BLaER1 (cell line): ENCODE results near the gene TELO2.

Experiments used
- H3K27ac ChIP-seq: shearing (Covaris generic); formaldehyde crosslinking; 2 replicates; pipeline ENCODE4 v1.8.1; 2022
- H3K27me3 ChIP-seq: shearing (Covaris generic); formaldehyde crosslinking; 2 replicates; pipeline ENCODE4 v1.8.1; 2022
- H3K36me3 ChIP-seq: shearing (Covaris generic); formaldehyde crosslinking; 2 replicates; pipeline ENCODE4 v1.8.1; 2022
- H3K4me1 ChIP-seq: shearing (Covaris generic); formaldehyde crosslinking; 2 replicates; pipeline ENCODE4 v1.8.1; 2022
- H3K4me2 ChIP-seq: shearing (Covaris generic); formaldehyde crosslinking; 2 replicates; pipeline ENCODE4 v1.8.1; 2022
- H3K4me3 ChIP-seq: shearing (Covaris generic); formaldehyde crosslinking; 2 replicates; pipeline ENCODE4 v1.8.1; 2022
- H3K9ac ChIP-seq: shearing (Covaris generic); formaldehyde crosslinking; 2 replicates; pipeline ENCODE4 v1.8.1; 2022
- H3K9me3 ChIP-seq: shearing (Covaris generic); formaldehyde crosslinking; 2 replicates; pipeline ENCODE4 v1.8.1; 2022
- H4K20me1 ChIP-seq: shearing (Covaris generic); formaldehyde crosslinking; 2 replicates; pipeline ENCODE4 v1.8.1; 2022
- Cebpa-rat ChIP-seq: shearing (Covaris generic); IDR thresholded peaks from 2 replicates; pipeline ENCODE4 v1.8.1; 2022

Gene TELO2

DNA sequence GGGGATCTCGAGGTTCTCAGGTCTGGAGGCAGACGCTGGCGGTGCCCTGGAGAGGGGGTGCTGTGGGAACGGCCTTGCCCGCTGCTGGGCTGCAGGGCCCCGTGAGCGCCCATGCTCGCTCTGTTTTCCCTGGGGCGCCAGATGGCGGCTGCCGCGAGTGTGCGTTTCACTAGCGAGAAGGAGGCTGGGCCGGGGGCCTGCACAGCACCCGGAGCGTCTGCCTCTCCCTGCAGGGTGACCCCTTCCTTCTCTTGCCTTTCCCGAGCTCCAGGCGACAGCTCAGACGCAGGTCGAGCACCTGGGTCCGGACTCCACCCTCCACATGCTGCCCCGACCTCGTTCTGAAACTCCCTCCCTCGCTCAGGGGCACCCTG lies 2.7 kb downstream of the TELO2 start:
- TF ChIP-seq Cebpa-rat = no peak
- H3K4me3 ChIP-seq = no peak overlapping the region
- no peaks in the 10 kb centered on the region for H3K27me3 ChIP-seq
- peak overlapping the region; percentile 98 for H3K9ac ChIP-seq
- peaks cover 33% of the 10 kb centered on the region for H3K4me1 ChIP-seq
- peaks cover 66% of the 10 kb centered on the region for H3K36me3 ChIP-seq
- peaks cover 56% of the 10 kb centered on the region for H4K20me1 ChIP-seq
- H3K4me2 ChIP-seq = no peak overlapping the region; the same call in 1 of the 2 replicates
- H3K27ac ChIP-seq = no peak overlapping the region
- H3K9me3 ChIP-seq = no peaks in the 10 kb centered on the region

DNA sequence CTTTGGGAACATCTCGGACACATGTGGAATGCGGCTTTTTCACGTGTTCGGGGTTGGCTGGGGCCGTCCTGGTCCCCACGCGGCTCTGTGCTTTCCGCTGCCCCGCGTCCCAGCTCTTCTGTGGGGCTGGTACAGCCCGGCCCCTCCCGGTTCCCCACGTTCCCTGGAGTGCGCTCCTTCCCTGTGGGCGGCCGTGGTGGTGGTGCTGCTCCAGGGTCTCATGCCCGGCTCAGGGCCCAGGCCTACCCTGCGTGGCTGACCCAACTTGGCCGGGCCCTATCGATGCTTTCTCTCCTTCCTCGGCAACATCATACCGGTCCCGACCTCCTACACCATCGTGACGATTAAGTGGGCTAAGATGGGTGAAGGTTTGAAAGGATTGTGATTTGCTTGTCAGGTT lies 3.3 kb downstream of the TELO2 start:
- Histone ChIP-seq H3K4me3 (no peak overlapping the region), H3K27ac (no peak overlapping the region), H3K9ac (0 out of 2 replicates have a peak overlapping the region, but pooled peaks have one; percentile 98), H4K20me1 (peaks cover 60% of the 10 kb centered on the region), H3K4me1 (peaks cover 33% of the 10 kb centered on the region), H3K36me3 (peaks cover 72% of the 10 kb centered on the region), H3K9me3 (no peaks in the 10 kb centered on the region), H3K27me3 (no peaks in the 10 kb centered on the region), H3K4me2 (no peak overlapping the region)
- TF ChIP-seq Cebpa-rat = no peak

GRCh38 chr16:1497014-1497598 lies 3.9 kb downstream of the TELO2 start:
- no peak for TF ChIP-seq Cebpa-rat
- H3K9me3 ChIP-seq = no peaks in the 10 kb centered on the region
- peaks cover 31% of the 10 kb centered on the region for H3K4me1 ChIP-seq
- H4K20me1 ChIP-seq = peaks cover 64% of the 10 kb centered on the region
- no peak overlapping the region for H3K9ac ChIP-seq
- no peak overlapping the region for H3K4me3 ChIP-seq
- peaks cover 79% of the 10 kb centered on the region for H3K36me3 ChIP-seq
- no peaks in the 10 kb centered on the region for H3K27me3 ChIP-seq
- H3K27ac ChIP-seq = no peak overlapping the region
- H3K4me2 ChIP-seq = no peak overlapping the region

GRCh38 chr16:1498899-1499676 lies 5.9 kb downstream of the TELO2 start:
- Histone ChIP-seq H3K4me1 (peaks cover 20% of the 10 kb centered on the region), H3K9me3 (no peaks in the 10 kb centered on the region), H4K20me1 (peaks cover 59% of the 10 kb centered on the region), H3K4me2 (no peak overlapping the region), H3K27ac (no peak overlapping the region), H3K4me3 (no peak overlapping the region), H3K36me3 (peaks cover 98% of the 10 kb centered on the region), H3K27me3 (no peaks in the 10 kb centered on the region), H3K9ac (no peak overlapping the region)
- TF ChIP-seq Cebpa-rat = no peak

GRCh38 chr16:1499756-1500464 lies 6.8 kb downstream of the TELO2 start:
- no peak for TF ChIP-seq Cebpa-rat
- Histone ChIP-seq H3K27ac (no peak overlapping the region), H3K4me3 (no peak overlapping the region), H3K4me1 (peaks cover 12% of the 10 kb centered on the region), H3K9me3 (no peaks in the 10 kb centered on the region), H3K27me3 (no peaks in the 10 kb centered on the region), H4K20me1 (peaks cover 50% of the 10 kb centered on the region), H3K9ac (no peak overlapping the region), H3K36me3 (peaks cover 96% of the 10 kb centered on the region), H3K4me2 (no peak overlapping the region)

DNA sequence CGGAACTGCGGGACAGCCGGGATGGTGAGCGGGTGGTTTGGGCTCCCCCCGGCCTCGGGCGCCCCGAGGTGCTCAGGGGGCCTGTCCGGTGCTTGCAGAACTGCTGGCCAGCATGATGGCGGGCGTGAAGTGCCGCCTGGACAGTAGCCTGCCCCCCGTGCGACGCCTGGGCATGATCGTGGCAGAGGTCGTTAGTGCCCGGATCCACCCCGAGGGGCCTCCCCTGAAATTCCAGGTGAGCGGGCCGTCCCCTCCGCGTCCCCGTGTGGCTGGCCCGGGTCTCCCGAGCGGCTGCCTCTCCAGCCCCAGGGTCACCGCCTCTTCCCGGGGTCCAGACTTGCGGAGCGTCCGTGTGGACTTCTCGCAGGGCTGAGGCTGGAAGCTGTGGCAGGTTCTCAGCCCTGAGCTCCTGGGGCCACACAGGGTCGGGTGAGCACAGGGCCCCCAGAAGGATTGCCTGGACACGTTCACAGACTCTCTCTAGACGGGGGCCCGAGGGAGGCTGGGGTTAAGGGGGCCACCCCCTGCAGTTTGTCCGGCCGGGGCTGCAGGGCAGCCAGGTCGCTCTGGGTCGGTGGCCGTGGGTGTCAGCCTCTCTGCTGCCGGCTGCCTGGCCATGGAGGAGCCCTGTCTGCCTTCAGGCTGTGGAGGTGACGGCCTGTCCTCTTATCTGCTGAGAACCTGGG lies 7.4 kb downstream of the TELO2 start:
- no peak for TF ChIP-seq Cebpa-rat
- Histone ChIP-seq H3K27me3 (no peaks in the 10 kb centered on the region), H3K4me3 (no peak overlapping the region), H3K27ac (no peak overlapping the region), H3K4me1 (peaks cover 5% of the 10 kb centered on the region), H3K9ac (no peak overlapping the region), H3K36me3 (peaks cover 94% of the 10 kb centered on the region), H4K20me1 (peaks cover 43% of the 10 kb centered on the region), H3K4me2 (no peak overlapping the region), H3K9me3 (no peaks in the 10 kb centered on the region)

DNA sequence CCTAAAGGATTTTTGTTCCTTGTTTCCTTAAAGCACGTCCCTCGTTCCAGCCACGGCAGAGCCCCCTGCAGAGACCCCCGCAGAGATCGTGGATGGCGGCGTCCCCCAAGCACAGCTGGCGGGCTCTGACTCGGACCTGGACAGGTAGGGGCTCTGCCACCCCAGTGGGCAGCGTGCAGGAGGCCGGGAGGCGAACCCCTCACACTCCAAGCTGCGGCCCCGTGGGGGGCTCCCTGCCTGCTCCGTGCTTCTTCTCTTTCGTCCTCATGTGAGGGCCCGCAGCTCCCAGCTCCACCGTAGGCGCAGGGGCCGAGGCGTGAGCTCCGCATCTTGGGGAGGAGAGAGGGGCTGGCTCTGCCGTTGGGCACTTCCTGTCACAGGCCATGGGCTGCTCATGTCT lies 8.5 kb downstream of the TELO2 start:
- TF ChIP-seq Cebpa-rat = no peak
- no peak overlapping the region for H3K4me3 ChIP-seq

GRCh38 chr16:1502092-1503004 lies 9.2 kb downstream of the TELO2 start:
- Histone ChIP-seq H4K20me1 (peaks cover 41% of the 10 kb centered on the region), H3K36me3 (peaks cover 94% of the 10 kb centered on the region), H3K9me3 (no peaks in the 10 kb centered on the region), H3K4me1 (no peaks in the 10 kb centered on the region), H3K4me2 (no peak overlapping the region), H3K27ac (no peak overlapping the region), H3K4me3 (no peak overlapping the region), H3K9ac (no peak overlapping the region), H3K27me3 (no peaks in the 10 kb centered on the region)
- TF ChIP-seq Cebpa-rat = no peak

More for the DNA sequence above, 8.5 kb downstream of the TELO2 start:
- H3K9me3 ChIP-seq = no peaks in the 10 kb centered on the region
- H4K20me1 ChIP-seq = peaks cover 41% of the 10 kb centered on the region
- H3K36me3 ChIP-seq = peaks cover 94% of the 10 kb centered on the region
- no peak overlapping the region for H3K4me2 ChIP-seq
- H3K9ac ChIP-seq = no peak overlapping the region
- H3K4me1 ChIP-seq = no peaks in the 10 kb centered on the region
- H3K27me3 ChIP-seq = no peaks in the 10 kb centered on the region
- H3K27ac ChIP-seq = no peak overlapping the region
